GM21360 (cell line): ENCODE data around the gene CYB5B.
"Not testable (repeated sequence)": the region's sequence is repeated elsewhere in the genome, so short reads cannot be mapped to it uniquely, and the experiment has no call there.

ENCODE experiments used
- ATAC-seq: cut with Tn5 transposase; IDR thresholded peaks from one replicate; pipeline ENCODE4 v1.9.1; 2021; ENCODE audit warnings: mild to moderate bottlenecking, moderate library complexity; ENCODE audit not compliant: unreplicated experiment

Gene CYB5B

DNA sequence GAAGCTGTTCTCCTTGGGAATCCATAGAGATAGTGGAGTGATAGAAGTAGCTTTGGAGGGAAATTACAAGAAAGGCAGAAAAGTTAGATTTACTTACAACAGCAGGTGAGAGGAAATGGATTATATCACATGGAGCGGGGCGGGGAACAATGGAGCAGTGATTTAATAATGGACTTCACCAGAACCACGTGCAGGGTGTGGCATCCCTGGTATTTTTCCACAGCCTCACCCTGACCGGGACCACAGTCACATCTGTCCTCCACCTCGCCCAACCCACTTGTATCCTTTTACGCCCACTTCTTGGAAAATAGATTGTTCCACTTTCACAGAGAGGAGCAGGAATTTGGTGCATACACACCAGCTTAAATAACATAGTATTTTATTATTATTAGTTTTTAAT lies 15.9 kb upstream of the CYB5B start:
- no peak for ATAC-seq

DNA sequence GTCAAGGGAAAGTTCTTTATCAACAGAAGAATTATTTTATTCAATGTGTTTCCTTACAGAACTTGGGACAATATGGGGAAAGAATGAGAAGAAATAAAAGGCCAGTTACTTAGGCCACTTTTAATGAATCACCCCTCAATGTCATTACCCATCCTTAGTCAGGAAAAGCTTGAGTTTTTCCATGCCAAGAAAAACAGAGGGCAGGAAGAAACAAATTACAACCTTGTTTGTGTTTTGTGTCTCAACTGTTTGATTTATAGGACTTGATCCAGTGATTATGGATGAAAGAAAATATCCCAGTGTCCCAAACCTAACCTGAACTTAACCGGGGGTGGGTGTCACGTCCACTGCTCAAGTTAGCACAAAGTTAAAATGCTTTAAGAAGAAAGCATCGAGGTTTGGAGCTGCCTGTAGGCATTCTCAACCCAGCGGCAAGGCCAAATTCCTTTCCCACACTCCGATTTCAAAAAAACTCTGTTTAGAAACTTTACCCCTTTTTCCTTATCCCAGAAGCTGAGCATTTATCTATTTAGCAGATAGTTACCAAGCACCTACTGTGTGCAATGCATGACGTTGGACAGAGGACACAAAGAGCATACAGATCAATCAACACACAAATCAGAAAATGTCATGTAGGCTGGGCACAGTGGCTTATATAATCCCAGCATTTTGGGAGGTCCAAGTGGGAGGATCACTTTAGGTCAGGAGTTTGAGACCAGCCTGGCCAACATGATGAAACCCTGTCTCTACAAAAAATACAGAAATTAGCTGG lies 14.0 kb upstream of the CYB5B start:
- no peak for ATAC-seq

DNA sequence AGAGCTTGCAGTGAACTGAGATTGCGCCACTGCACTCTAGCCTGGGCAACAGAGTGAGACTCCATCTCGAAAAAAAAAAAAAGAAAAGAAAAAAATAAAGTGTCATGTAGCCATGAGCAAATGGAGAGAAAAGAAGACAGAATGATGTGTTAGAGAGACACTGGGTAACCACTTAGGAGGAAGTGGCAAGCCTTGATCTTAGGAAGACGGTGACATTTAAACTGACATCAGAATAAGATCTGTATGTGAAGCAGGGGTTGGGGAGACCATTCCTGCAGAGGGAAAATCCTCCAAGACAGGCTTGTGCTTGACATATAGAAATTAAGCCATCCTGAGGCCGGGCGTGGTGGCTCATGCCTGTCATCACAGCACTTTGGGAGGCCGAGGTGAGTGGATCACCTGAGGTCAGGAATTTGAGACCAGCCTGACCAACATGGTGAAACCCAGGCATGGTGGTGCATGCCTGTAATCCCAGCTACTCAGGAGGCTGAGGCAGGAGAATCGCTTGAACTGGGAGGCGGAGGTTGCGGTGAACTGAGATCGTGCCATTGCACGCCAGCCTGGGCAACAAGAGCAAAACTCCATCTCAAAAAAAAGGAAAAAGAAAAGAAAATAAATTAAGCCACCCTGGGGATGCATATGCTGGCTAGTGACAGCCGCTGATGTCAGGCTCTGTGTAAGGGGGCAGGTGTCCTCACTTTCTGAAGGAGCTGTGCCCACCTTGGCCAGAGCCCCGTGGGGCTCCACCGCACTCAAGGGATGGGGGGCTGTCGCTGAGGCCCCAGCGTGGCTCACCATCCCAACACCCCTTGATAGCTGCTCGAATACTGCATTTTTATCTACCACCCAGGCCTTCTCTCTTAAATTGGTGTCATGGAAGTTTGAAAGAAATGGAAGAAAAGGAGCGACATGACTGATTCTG lies 13.1 kb upstream of the CYB5B start:
- no peak for ATAC-seq

DNA sequence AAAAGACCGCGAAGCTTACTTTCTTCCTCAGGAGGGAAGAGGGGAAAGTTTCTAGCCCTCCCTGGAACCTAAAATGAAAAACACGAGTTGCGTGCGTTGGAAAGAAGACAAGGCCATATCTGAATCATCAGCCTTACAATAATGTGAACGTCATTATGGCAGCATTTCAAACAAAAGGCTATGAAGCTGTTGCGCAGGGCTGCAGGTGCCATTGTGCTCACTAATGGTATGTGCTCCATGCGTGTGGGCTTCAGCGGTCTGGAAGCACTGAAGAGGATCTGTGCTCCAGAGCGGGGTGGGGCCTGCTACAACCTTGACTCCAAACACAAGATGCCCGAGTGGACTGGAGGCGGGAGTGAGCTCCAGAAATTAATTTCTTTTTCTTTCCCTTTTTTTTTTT lies 12.1 kb upstream of the CYB5B start:
- no peak for ATAC-seq

DNA sequence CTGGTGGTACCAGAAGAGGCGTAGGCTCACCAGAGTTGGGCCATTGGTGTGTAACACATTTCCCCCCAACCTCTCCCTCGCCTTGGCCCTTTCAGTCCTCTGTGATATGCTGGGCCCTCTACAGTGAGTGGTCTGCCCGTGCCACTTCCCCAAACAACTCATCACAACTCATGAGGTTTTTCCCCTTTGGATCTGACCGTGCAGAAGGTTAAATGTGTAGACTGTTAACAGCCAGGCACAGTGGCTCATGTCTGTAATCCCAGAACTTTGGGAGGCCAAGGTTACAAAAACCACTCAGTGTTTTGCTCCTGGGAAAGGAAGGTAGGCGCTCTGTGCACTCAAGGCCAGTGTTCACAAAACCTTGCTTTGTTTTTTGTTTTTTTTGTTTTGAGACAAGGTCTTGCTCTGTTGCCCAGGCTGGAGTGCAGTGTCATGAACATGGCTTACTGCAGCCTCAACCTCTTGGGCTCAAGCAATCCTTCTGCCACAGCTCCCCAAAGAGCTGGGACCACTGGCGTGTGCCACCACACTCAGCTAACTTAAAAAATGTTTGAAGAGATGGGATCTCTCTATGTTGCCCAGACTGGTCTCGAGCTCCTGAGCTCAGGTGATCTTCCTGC lies 11.3 kb upstream of the CYB5B start:
- no peak for ATAC-seq

DNA sequence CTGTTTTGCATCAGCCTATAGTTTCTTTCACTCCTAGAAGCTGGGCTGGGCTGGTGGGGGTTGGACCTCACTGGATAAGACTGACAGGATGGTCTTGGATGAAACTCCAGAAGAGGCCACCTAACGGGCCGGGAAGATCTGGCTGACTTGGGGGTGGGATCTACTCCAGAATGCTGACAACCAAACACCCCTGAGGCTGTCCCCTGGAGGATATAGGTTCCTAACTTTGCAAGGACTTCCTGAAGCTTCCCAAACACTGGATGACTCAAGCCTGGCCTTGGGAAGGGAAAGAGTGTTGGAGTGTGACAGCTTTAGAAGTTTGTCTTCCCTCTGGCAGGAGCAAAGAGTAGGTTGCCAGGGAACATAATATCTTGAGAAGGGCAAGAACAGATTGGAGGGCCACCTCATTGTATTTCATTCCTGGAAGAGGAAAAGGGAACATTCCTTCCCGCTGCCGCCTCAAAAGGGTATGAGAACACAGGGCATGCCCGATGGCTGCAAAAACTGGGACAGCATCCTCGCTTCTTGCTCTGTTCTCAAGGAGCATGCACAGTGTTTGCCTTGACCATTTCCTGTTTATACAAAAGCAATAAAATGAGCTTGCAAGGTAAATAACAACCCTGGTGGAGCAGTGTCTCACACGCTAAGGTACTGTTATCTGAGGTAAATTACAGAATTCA lies 6.8 kb upstream of the CYB5B start:
- ATAC-seq, result no peak

DNA sequence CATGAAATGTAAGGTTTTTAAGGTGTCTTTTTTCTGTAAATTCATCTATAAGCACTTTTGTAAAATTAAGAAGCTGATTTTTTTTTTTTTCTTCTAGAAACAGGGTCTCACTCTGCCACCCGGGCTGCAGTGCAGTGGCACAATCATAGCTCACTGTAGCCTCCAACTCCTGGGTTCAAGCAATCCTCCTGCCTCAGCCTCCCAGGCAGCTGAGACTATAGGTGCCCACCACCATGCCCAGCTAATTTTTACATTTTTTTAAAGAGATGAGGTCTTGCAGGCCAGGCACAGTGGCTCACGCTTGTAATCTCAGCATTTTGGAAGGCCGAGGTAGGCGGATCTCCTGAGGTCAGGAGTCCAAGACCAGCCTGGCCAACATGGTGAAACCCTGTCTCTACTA lies 4.5 kb upstream of the CYB5B start:
- no peak for ATAC-seq

DNA sequence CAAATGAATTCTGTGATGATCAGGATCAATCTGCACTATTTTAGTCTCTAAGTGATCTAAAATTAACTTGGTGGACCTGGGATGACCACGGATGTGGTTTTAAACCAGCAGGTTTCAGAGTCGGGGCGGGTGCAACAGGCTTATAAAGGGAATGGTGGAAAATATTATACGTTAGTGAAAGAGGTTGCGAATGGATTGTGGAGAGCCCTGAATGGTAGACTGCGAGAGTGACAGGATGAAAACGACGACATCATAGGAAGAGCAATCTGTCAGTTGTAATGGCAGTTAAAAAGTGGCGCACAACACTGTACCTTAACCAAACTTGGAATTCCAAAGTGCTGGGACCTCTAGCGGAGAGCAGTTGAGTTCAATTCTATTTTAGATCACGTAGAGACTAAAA lies 1.2 kb upstream of the CYB5B start:
- no peak for ATAC-seq

DNA sequence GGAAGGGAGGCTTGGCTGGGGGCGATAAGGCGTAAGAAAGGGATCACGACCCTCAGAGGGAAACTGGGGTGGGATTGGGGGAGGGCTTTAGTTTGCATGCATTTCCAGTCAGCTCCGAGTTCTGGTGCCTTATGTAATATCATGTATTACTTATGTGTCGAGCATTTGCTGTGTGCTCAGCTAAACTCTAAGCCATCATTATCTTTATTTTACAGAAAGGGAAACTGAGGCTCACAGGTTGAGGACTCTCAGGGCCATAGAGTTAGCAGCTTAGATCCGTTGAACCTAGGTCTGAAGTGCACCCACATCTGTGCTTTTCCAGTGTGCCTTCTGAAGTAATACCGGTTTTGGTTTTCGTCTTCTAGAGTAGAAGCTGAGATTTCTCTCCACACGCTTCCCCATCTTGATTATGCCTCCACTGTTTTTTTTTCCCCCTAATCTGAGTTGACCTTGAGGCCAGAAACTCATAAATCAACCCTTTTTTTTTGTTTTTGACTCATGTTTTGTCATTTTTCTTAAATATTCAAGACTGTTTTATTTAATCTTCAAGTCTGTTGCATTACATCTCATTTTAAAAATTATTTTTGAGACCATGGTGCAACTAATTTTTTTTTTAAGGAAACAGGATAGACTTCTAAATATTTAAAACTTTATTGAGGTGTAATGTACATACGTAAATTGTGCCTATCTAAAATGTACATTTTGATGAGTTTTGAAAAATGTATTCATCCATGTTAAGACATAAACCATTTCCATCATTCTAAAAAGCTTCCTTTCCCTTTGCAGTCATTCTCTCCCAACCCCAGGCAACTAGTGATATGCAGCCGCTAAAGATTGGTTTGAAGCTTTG lies 741 bp downstream of the CYB5B start:
- ATAC-seq, result no peak

DNA sequence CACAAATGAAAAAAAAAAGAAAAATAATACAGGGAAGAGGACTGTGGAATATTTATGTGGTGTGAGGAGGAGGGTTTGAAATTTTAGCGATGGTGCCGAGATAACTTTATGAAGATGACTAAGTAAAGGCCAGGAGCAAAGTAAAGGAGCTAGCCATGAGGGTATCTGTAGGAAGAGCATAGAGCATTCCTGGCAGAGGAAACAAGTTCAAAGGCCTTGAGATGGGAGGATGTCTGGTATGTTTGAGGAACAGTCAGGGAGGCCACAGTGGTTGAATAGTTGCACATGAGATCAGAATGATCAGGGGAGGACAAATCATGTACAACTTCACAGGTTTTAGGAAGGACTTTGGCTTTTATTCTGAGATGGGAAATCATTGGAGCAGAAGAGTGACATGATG lies 4.2 kb downstream of the CYB5B start:
- no peak for ATAC-seq

DNA sequence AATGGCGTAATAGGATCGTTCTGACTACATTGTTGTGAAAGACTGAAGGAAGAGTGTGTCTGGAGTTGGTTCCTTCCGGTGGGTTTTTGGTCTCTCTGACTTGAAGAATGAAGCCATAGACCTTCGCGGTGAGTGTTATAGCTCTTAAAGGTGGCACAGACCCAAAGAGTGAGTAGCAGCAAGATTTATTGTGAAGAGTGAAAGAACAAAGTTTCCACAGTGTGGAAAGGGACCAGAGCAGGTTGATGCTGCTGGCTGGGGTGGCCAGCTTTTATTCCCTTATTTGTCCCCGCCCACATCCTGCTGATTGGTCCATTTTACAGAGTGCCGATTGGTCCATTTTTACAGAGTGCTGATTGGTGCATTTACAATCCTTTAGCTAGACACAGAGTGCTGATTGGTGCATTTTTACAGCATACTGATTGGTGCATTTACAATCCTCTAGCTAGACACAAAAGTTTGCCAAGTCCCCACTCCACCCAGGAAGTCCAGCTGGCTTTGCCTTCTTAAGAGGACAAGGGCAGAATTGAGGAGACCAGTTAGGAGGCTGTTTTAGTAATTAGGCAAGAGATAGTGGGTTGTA lies 4.7 kb downstream of the CYB5B start:
- ATAC-seq, result not testable (repeated sequence)

DNA sequence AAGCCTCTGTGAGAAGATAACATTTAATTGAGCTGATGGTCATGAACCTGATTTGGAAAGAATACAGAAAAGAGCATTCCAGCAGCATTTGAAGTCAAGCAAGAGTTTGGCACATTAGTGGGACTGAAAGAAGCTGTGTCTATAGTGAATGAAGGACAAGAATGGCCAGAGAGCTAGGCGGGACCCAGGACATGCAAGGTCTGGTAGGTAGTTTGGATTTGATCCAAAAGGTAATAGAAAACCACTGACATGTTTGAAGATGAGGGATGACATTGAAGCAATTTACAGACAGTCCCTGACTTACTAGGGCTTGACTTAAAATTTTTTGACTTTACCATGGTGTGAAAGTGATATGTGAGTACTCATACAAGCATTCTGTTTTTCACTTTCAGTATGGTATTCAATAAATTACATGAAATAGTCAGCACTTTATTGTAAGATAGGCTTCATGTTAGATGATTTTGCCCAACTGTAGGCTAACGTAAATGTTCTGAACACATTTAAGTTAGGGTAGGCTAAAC lies 7.6 kb downstream of the CYB5B start:
- ATAC-seq, result no peak

DNA sequence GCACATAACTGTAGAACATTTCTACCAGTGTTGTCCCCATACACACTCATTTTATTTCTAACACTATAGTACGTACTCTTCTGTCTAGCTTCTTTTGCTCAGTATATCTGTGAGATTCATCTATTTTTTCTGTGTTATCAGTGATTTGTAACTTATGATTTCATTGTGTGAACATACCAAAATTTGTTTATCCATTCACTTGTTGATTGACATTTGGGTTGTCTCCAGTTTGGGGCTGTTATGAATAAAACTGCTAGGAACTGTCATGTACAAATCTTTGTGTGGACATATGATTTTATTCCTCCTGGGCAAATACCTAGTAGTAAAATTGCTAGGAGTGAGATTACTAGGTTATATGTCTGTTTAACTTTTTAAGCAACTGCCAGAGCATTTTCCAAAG lies 9.6 kb downstream of the CYB5B start:
- no peak for ATAC-seq

DNA sequence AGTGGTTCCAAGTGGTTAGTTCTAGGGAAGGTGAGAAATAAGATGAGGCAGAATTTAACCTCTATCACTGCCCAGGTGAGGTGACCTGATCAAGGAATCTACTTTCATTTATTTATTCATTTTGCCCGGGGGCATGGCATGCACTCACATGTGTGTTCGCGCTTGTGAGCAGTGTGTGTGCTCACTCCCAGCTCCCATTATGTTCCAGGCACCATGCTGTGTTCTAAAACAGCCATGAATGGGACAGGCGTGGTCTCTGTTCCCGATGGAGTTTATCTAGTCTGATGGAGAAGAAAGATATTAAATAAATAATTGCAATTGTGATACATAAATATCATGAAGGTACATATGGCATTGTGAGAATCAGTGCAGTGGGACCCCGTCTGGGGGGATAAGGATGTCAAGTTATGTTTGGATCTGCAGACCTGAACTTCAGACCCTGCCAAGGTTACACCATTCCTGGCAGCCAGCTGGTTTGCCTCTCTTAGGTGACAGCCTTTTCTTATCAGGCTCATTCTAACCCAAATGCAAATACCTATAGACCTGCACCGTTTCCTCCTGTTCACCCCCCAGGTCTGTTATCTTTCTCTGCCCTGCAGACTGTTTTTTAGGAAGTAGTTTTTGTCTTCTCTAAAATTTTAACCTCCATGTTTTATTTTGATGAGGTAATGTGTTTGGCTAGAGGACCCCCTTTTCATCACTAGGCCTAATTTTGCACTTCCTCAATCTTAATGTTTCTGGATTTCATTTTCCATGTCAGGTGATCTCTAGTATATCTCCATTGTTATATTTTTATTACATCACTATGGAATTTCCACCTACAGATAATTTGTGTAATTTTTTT lies 11.8 kb downstream of the CYB5B start:
- ATAC-seq, result no peak

DNA sequence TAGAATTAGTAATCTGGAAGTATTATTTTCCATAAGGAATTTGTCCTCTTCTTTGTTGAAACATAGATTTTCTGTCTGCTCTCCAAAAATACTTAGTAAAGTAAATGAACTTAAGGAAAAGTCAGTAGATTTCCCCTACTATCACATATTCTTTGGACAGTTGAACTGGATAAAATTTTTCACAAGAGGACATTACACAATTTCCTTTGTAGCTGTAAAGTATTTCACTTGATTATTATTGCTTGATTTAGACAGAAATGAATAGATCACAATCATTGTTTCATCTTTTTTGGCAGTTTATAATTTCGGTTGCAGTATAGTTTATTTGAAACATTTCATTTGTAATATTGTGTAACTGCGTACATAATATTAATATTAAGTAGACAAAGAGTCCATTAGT lies 12.5 kb downstream of the CYB5B start:
- ATAC-seq, result no peak

DNA sequence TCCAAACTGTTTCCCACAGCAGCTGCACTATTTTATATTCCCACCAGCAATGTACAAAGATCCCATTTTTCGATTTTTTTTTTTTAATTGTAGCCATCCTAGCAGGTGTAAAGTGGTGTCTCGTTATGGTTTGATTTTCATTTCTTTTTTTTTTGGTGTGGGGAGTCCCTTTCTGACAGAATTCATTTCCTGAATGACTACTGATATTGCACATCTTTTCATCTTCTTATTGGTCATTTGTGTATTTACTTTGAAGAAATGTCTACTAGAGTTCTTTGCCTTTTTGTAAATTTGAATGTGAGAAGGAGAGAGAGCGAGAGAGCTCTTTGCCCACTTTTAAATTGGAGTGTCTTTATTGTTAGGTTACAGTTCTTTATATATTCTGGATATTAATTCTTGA lies 14.0 kb downstream of the CYB5B start:
- no peak for ATAC-seq

DNA sequence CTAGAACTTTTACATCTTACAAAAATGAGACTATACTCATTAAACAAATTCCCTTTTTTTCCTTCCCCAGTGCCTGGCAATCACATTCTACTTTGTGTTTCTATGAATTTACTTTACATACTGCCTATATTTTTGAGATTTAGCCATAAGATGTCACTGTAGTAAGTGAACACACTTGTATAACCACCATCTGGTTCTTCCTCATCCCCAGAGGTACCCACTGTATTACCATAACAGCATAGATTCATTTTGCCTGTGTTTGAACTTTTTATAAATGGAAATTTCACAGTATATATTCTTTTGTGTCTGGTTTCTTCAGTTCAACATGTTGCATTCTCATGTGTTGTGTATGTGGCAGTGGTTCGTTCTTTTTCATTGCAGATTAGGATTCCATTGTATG lies 15.8 kb downstream of the CYB5B start:
- no peak for ATAC-seq

DNA sequence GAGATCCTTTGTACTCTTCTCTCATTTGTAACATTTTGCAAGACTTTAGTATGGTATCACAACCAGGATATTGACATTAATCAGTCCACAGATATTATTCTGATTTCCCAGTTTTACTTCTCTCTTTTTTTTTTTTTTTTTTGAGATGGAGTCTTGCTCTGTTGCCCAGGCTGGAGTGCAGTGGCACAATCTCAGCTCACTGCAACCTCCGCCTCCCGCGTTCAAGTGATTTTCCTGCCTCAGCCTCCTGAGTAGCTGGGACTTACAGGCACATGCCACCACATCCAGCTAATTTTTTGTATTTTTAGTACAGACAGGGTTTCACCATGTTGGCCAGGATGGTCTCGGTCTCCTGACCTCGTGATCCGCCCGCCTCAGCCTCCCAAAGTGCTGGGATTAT lies 16.6 kb downstream of the CYB5B start:
- ATAC-seq, result not testable (repeated sequence)
